ENCODE data around the gene SCARF1. TPM values are rescaled to one million over a fixed set of nuclear protein-coding genes. Genes with fewer than 3 reads are reported as not detected.

SCARF1 gene
- total and polyA plus RNA-seq, 7 donors: 2.0 to 8.9 (median 5.2) TPM

DNA sequence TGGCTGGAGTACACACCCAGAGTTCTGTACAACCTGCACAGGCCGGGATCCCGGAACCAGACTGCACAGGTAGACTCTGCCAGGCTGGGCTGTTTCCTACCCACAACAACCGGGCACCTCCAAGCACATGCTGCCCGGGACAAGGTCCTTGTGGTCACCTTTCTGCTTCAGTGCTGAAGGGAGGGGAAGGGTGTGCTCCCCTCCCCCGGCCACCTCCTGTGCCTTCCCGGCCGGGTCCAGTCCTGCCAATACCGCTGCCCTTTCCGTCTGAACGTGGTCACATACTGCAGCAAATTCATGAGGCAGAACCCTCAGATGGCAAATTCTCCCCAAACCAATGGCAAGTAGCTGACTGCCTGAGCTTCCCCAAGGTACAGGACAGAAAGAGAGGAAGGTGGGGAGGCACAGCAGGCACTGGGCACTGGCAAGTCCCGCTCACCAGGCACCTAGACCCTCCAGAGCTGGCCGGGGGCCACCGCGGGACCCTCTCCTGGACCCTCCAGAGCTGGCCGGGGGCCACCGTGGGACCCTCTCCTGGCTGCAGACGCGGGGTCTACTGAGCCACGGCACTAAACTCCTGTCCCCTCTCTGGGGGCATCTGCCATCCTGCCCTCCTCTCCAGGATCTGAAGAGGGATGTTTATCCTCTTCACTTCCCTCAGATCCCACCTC lies 39.7 kb downstream of the SCARF1 start:
- Histone ChIP-seq H3K4me3 (peak overlapping the region; percentile 36), H3K36me3 (ENCODE audit: insufficient read depth in 1 of 2, low read depth in 1 of 2) (peaks cover 0 to 17% of the 10 kb centered on the region in 2 donors), H3K4me1 (peaks cover 14% of the 10 kb centered on the region), H3K27me3 (ENCODE audit: insufficient read depth in 3 of 3, low read length in 2 of 3) (no peaks in the 10 kb centered on the region), H3K9me3 (no peaks in the 10 kb centered on the region), H3K27ac (peak overlapping the region; percentile 53)
- TF ChIP-seq, protein P1, sequence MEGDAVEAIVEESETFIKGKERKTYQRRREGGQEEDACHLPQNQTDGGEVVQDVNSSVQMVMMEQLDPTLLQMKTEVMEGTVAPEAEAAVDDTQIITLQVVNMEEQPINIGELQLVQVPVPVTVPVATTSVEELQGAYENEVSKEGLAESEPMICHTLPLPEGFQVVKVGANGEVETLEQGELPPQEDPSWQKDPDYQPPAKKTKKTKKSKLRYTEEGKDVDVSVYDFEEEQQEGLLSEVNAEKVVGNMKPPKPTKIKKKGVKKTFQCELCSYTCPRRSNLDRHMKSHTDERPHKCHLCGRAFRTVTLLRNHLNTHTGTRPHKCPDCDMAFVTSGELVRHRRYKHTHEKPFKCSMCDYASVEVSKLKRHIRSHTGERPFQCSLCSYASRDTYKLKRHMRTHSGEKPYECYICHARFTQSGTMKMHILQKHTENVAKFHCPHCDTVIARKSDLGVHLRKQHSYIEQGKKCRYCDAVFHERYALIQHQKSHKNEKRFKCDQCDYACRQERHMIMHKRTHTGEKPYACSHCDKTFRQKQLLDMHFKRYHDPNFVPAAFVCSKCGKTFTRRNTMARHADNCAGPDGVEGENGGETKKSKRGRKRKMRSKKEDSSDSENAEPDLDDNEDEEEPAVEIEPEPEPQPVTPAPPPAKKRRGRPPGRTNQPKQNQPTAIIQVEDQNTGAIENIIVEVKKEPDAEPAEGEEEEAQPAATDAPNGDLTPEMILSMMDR (IDR thresholded peaks at IDR 0.05): no peak
- intact Hi-C loops (cut with DNase I): no loop called here
- DNase-seq: no peak
- ATAC-seq: peak; percentile 38 to 64 (median 58)
- 67 to 73% (median 68%) methylated on average over 17 to 19 of the region's 19 CpGs for WGBS, 3 donors

DNA sequence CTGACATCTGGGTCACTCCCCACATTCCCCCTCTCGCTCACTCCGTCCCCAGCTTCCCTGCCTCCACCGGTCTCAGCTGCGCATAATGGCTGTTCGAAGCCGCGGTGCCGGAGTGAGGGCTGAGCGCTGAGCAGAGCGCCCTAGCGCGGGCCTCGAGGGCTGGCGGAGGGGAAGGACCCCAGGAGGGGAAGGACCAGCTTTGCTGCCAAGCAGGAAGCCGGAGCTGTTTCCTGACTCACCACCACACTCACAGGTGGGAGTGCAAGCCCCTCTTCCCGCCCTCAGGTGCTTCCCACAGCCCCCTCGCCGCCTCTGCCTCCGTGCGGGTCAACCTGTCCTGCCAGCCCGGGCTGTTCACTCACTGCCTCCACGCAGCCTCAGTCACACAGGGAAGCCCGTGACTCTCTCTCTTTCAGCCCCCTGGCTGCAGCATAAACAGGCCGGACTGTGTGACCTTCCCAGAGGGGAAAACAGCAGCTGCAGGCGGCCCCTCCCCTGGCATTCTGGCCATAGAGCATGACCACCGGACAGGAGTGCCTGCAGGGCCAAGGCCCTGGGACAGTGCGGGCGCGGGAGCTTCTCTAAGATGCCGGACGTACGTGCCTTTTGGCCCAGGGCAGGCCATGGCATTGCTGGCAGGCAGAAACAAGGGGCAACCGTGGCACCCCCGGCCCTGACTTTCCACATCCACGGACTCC lies 40.6 kb downstream of the SCARF1 start:
- Histone ChIP-seq H3K27me3 (ENCODE audit: insufficient read depth in 3 of 3, low read length in 2 of 3) (no peaks in the 10 kb centered on the region), H3K4me1 (peaks cover 14% of the 10 kb centered on the region), H3K27ac (peak overlapping the region; percentile 67), H3K4me3 (peak overlapping the region; percentile 36), H3K36me3 (ENCODE audit: insufficient read depth in 1 of 2, low read depth in 1 of 2) (peaks cover 0 to 17% of the 10 kb centered on the region in 2 donors), H3K9me3 (no peaks in the 10 kb centered on the region)
- DNase-seq: peak in 1 of 2 donors; percentile 70
- ATAC-seq: peak; percentile 38 to 80 (median 67)
- WGBS, 3 donors: 20 to 50% (median 46%) methylated on average over 30 to 35 of the region's 35 CpGs
- TF ChIP-seq, protein P1 (IDR thresholded peaks at IDR 0.05): no peak
- intact Hi-C loops (cut with DNase I): no loop called here

DNA sequence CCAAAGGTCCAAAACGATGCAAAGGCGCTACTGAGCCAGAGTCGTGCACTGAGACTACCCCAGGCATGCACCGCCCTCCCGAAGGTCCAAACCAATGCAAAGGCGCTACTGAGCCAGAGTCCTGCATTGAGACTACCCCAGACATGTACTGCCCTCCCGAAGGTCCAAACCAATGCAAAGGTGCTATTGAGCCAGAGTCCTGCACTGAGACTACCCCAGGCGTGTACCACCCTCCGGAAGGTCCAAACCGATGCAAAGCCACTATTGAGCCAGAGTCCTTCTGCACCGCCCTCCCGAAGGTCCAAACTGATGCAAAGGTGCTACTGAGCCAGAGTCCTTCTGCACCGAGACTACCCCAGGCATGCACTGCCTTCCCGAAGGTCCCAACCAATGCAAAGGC lies 44.0 kb downstream of the SCARF1 start:
- H3K36me3 ChIP-seq (ENCODE audit: insufficient read depth in 1 of 2, low read depth in 1 of 2): peaks cover 0 to 7% of the 10 kb centered on the region in 2 donors
- WGBS, 3 donors: 98 to 99% (median 99%) methylated on average over 14 of the region's 14 CpGs
- H3K27me3 ChIP-seq (ENCODE audit: insufficient read depth in 3 of 3, low read length in 2 of 3): no peaks in the 10 kb centered on the region
- TF ChIP-seq, protein P1 (IDR thresholded peaks at IDR 0.05): no peak
- no peaks in the 10 kb centered on the region for H3K9me3 ChIP-seq
- no peak for ATAC-seq
- no peak overlapping the region for H3K4me3 ChIP-seq
- DNase-seq: no peak
- intact Hi-C loops (cut with DNase I): no loop called here
- H3K4me1 ChIP-seq: peaks cover 14% of the 10 kb centered on the region
- no peak overlapping the region for H3K27ac ChIP-seq

DNA sequence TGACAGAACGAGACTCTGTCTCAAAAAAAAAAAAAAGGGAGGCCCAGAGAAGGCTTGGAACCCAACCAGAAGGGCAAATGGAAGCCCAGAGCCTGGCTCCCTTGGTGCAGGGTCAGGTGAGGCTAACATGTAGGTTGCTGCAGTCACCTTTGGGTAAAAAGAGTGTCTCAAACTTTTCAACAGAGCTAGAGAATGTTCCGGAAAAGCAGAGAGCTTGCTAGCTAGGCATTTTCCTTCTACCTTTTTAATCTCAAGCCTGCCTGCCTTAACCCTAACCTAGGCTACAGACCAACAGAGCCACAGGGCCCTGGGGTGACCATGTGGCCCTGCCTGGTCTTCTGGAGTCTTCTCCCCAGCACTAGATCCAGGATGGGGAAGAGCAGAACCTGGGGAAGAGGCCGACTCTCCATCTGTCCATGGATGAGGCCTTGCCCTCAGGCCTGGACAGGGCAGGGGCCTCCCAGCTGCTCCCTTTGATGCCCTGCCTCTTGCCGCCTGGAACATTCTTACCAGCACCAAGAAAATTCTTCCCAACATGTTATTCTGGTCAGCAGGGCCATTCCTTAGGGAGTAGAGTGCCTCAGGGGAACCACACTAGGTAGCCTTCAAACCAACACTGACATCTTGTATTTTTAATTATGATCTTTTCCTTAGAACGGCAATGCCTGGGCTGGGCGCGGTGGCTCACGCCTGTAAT lies 47.0 kb downstream of the SCARF1 start:
- H3K4me3 ChIP-seq: no peak overlapping the region
- no peaks in the 10 kb centered on the region for H3K27me3 ChIP-seq (ENCODE audit: insufficient read depth in 3 of 3, low read length in 2 of 3)
- TF ChIP-seq, protein P1 (IDR thresholded peaks at IDR 0.05): no peak
- ATAC-seq (peak in 1 of 4 donors; percentile 16), DNase-seq (no peak)
- no peak overlapping the region for H3K27ac ChIP-seq
- H3K36me3 ChIP-seq (ENCODE audit: insufficient read depth in 1 of 2, low read depth in 1 of 2): peaks cover 0 to 7% of the 10 kb centered on the region in 2 donors
- H3K4me1 ChIP-seq: peaks cover 3% of the 10 kb centered on the region
- intact Hi-C loops (cut with DNase I): no loop called here
- WGBS, 3 donors: 82 to 88% (median 84%) methylated on average over 8 of the region's 8 CpGs
- H3K9me3 ChIP-seq: no peaks in the 10 kb centered on the region

All from psoas muscle (tissue), 8 donors.